Measurements from ENCODE around the gene IQGAP3. TPM values are rescaled to one million over a fixed set of nuclear protein-coding genes. Genes with fewer than 3 reads are reported as not detected.

The IQGAP3 gene
- total and polyA plus RNA-seq, 2 experiments from 2014 or later = 11.9 to 31.8 TPM

GRCh38 chr1:156486421-156487344 lies 85.7 kb downstream of the IQGAP3 start:
- no peak overlapping the region for H2AFZ ChIP-seq
- no peak overlapping the region for H3K27ac Mint-ChIP-seq
- TF ChIP-seq EZH2phosphoT487 (IDR thresholded peaks at IDR 0.05; ENCODE audit: unreplicated experiment) (no peak), ETS1 (IDR thresholded peaks at IDR 0.05) (no peak), NANOG (IDR thresholded peaks at IDR 0.05; ENCODE audit: borderline replicate concordance) (no peak), ZNF114 (CRISPR knock-in tag; IDR thresholded peaks at IDR 0.05) (no peak), ZNF462 (CRISPR knock-in tag; IDR thresholded peaks at IDR 0.05) (no peak), REST (IDR thresholded peaks at IDR 0.05; ENCODE audit: unreplicated experiment) (no peak), JUNB (IDR thresholded peaks at IDR 0.05; ENCODE audit: unreplicated experiment) (no peak), CREB1 (CRISPR knock-in tag; IDR thresholded peaks at IDR 0.05; ENCODE audit: low read depth) (no peak), POLR2AphosphoS5 (IDR thresholded peaks at IDR 0.05; ENCODE audit: low read depth) (no peak), EZH2 (IDR thresholded peaks at IDR 0.05; ENCODE audit: low read depth, unreplicated experiment) (no peak), STAT1 (IDR thresholded peaks at IDR 0.05; ENCODE audit: unreplicated experiment) (no peak), ZNF331 (CRISPR knock-in tag; IDR thresholded peaks at IDR 0.05; ENCODE audit: low read depth) (no peak), CTCF (conservative IDR thresholded peaks at IDR 0.05; ENCODE audit: low read depth in 2 of 2) (no peak)
- H3K4me1 ChIP-seq (ENCODE audit: insufficient read depth) = peaks cover 37% of the 10 kb centered on the region
- H3K4me3 Mint-ChIP-seq = no peak overlapping the region
- ATAC-seq (no peak), DNase-seq (ENCODE audit: low spot score) (no peak)
- no peak overlapping the region for H3K4me2 ChIP-seq
- no peak overlapping the region for H3K27ac ChIP-seq (ENCODE audit: low read depth)
- H3K4me1 Mint-ChIP-seq = peaks cover 44% of the 10 kb centered on the region
- H3K36me3 Mint-ChIP-seq (ENCODE audit: low read depth) = peaks cover 10% of the 10 kb centered on the region
- H4K20me1 ChIP-seq (replicated peaks; ENCODE audit: insufficient read depth) = peaks cover 7% of the 10 kb centered on the region
- H3K27me3 ChIP-seq (ENCODE audit: insufficient read depth) = no peaks in the 10 kb centered on the region
- H3K9me3 Mint-ChIP-seq = no peaks in the 10 kb centered on the region; the same call in 2 of the 3 replicates
- H3K4me3 ChIP-seq = no peak overlapping the region
- H3F3A ChIP-seq (replicated peaks; ENCODE audit: low read depth) = 0 out of 2 replicates have a peak, but pooled peaks cover 4% of the 10 kb centered on the region
- no peaks in the 10 kb centered on the region for H3K9me2 ChIP-seq (ENCODE audit: insufficient read depth)
- peaks cover 15% of the 10 kb centered on the region for H3K27me3 Mint-ChIP-seq (ENCODE audit: insufficient read depth, low read depth, poor library complexity)
- peaks cover 47% of the 10 kb centered on the region for H3K79me2 ChIP-seq (replicated peaks; ENCODE audit: insufficient read depth)
- H3K36me3 ChIP-seq (ENCODE audit: insufficient read depth) = peaks cover 5% of the 10 kb centered on the region; the same call in 1 of the 2 replicates

All from GM23338 (cell line).